ENCODE results near the gene ATAT1.

Gene ATAT1

GRCh38 chr6:30683183-30683979 lies 56.7 kb downstream of the ATAT1 start:
- Histone ChIP-seq H3K27ac (ENCODE audit: low read length) (peak overlapping the region; percentile 80), H3K9ac (ENCODE audit: low read length) (peak overlapping the region; percentile 53), H3K27me3 (replicated peaks; ENCODE audit: insufficient read depth, low read length) (no peaks in the 10 kb centered on the region), H3K9me3 (replicated peaks; ENCODE audit: insufficient read depth, low read length) (no peaks in the 10 kb centered on the region), H3K4me3 (ENCODE audit: low read length) (peak overlapping the region; percentile 87), H3K4me2 (ENCODE audit: low read depth, low read length) (peak overlapping the region; percentile 91), H3K4me1 (ENCODE audit: low read length) (peaks cover 32% of the 10 kb centered on the region), H2AFZ (ENCODE audit: low read length) (no peak overlapping the region), H3F3A (ENCODE audit: insufficient read depth, low read length) (peaks cover 52% of the 10 kb centered on the region), H3K9me2 (replicated peaks; ENCODE audit: insufficient read depth, low read length) (no peaks in the 10 kb centered on the region), H3K36me3 (replicated peaks; ENCODE audit: insufficient read depth, low read length) (no peaks in the 10 kb centered on the region), H3K79me2 (ENCODE audit: low read length) (peaks cover 80% of the 10 kb centered on the region), H4K20me1 (ENCODE audit: insufficient read depth, low read length) (no peaks in the 10 kb centered on the region)
- no peak for DNase-seq
- no peak for TF ChIP-seq CTCF (IDR thresholded peaks at IDR 0.05; ENCODE audit: low read length)
- TF ChIP-seq EZH2phosphoT487 (IDR thresholded peaks at IDR 0.05; ENCODE audit: low read length), result no peak
- no peak for TF ChIP-seq EZH2 (optimal IDR thresholded peaks at IDR 0.05; ENCODE audit: low read depth, low read length)

- peaks cover 55% of the 10 kb centered on the region for H3F3A ChIP-seq (ENCODE audit: insufficient read depth, low read length)
- no peaks in the 10 kb centered on the region for H3K36me3 ChIP-seq (replicated peaks; ENCODE audit: insufficient read depth, low read length)
- peak overlapping the region; percentile 87 for H3K4me3 ChIP-seq (ENCODE audit: low read length)
- H3K9me2 ChIP-seq (replicated peaks; ENCODE audit: insufficient read depth, low read length), result no peaks in the 10 kb centered on the region
- H3K27me3 ChIP-seq (replicated peaks; ENCODE audit: insufficient read depth, low read length), result no peaks in the 10 kb centered on the region
- DNase-seq, result no peak
- peak overlapping the region; percentile 80; the same call in 1 of the 2 replicates for H3K27ac ChIP-seq (ENCODE audit: low read length)
- no peak overlapping the region for H2AFZ ChIP-seq (ENCODE audit: low read length)
- no peaks in the 10 kb centered on the region for H4K20me1 ChIP-seq (ENCODE audit: insufficient read depth, low read length)
- H3K4me1 ChIP-seq (ENCODE audit: low read length), result peaks cover 32% of the 10 kb centered on the region
- TF ChIP-seq CTCF (IDR thresholded peaks at IDR 0.05; ENCODE audit: low read length) (no peak), EZH2 (optimal IDR thresholded peaks at IDR 0.05; ENCODE audit: low read depth, low read length) (no peak), EZH2phosphoT487 (IDR thresholded peaks at IDR 0.05; ENCODE audit: low read length) (no peak)
- H3K4me2 ChIP-seq (ENCODE audit: low read depth, low read length), result peak overlapping the region; percentile 91
- H3K9ac ChIP-seq (ENCODE audit: low read length), result peak overlapping the region; percentile 53
- H3K9me3 ChIP-seq (replicated peaks; ENCODE audit: insufficient read depth, low read length), result no peaks in the 10 kb centered on the region
- H3K79me2 ChIP-seq (ENCODE audit: low read length), result peaks cover 75% of the 10 kb centered on the region
Measured at GRCh38 chr6:30683980-30684338, 57.3 kb downstream of the ATAT1 start.

DNA sequence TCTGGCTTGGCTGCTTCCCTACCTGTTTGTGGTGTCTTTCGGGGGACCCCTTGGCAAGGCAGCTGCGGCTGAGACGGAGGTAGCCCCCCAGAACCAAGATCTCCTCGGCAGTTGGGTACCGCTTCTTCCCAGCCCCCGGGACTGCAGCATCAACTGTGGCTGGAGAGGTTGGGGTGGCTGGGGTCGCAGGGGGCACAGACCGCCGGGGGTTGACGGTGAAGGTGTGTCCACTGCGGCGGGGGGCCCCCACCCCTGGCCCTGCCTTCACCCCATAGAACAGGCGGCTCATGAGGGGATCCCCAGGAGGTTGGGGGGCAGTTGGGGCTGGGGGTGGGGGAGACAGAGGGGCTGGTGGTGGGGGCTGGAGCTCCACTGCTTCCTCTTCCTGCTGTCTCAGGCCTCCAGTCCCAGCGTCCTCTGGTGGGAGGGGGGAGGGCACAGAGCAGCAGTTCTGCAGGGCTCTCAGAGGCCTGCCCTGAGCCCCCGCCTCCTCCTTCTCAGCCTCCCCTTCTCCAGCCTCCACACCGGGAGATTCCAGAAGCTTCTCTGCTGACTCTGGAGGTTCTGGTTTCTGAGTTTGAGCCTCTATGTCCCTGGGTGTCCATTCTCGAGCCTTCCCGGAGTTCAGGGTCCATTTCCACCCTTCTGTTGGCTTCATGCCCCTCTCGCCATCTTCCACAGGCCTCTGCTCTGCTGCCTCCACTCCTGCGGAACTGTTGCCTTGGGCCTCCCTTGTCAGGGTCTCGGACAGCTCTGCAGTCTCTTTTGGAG lies 57.9 kb downstream of the ATAT1 start:
- Histone ChIP-seq H3K9me3 (replicated peaks; ENCODE audit: insufficient read depth, low read length) (no peaks in the 10 kb centered on the region), H3K79me2 (ENCODE audit: low read length) (peaks cover 72% of the 10 kb centered on the region), H3K9me2 (replicated peaks; ENCODE audit: insufficient read depth, low read length) (no peaks in the 10 kb centered on the region), H4K20me1 (ENCODE audit: insufficient read depth, low read length) (no peaks in the 10 kb centered on the region), H3K4me3 (ENCODE audit: low read length) (peak overlapping the region; percentile 87), H3K27me3 (replicated peaks; ENCODE audit: insufficient read depth, low read length) (no peaks in the 10 kb centered on the region), H3K9ac (ENCODE audit: low read length) (peak overlapping the region; percentile 56; the same call in 1 of the 2 replicates), H3K4me2 (ENCODE audit: low read depth, low read length) (peak overlapping the region; percentile 91), H2AFZ (ENCODE audit: low read length) (no peak overlapping the region), H3K36me3 (replicated peaks; ENCODE audit: insufficient read depth, low read length) (no peaks in the 10 kb centered on the region), H3F3A (ENCODE audit: insufficient read depth, low read length) (peaks cover 53% of the 10 kb centered on the region), H3K4me1 (ENCODE audit: low read length) (peaks cover 30% of the 10 kb centered on the region), H3K27ac (ENCODE audit: low read length) (peak overlapping the region; percentile 80; the same call in 1 of the 2 replicates)
- DNase-seq, result peak; percentile 40
- no peak for TF ChIP-seq CTCF (IDR thresholded peaks at IDR 0.05; ENCODE audit: low read length)
- TF ChIP-seq EZH2phosphoT487 (IDR thresholded peaks at IDR 0.05; ENCODE audit: low read length), result no peak
- no peak for TF ChIP-seq EZH2 (optimal IDR thresholded peaks at IDR 0.05; ENCODE audit: low read depth, low read length)
